GM19463 (cell line): Measurements from ENCODE around the gene EIF4E1B.

Experiments
- ATAC-seq: cut with Tn5 transposase; IDR thresholded peaks from one replicate; pipeline ENCODE4 v1.9.1; 2021; ENCODE audit warnings: mild to moderate bottlenecking, moderate library complexity; ENCODE audit not compliant: unreplicated experiment

EIF4E1B gene

DNA sequence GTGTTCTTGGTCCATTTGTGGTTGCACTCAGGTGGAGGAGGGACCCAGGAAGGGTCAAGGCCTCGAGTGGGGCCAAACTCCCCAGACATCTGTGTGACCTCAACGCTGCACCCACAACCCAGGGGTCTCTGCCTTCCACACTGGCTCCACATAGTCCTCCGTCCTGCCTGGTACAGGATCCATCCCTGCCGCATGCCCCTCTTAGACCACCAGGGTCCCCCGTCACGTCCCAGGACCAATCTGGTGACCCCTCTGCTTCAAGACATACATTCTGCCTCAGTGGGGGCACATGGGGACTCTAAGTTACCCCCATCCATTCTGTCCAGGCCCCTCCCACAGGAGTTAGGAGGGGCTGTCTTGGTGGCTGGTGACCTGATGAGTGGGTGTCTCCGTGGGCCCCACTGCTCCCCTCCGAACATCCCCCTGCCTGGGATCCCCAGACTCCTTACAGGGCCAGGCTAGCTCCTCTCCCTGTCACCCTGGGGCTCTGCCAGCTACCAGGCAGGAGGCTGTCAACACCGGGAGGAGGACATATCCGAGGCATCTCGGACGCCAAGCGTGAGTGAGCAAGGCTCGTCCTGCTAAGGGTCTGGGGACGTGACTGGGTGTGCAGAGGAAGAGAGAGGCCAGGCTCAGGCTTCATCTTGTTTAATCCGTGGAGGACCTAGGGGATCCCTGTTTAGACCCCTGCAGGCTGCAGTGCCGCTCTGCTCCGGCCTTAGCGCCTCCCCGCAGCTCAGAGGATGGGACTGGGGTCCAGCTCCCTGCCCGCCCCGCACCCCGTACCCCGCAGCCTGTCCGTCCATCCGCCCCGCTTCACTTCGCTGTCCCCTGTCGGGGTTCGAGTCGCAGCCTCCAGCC lies 49.1 kb downstream of the EIF4E1B start:
- ATAC-seq, result no peak

DNA sequence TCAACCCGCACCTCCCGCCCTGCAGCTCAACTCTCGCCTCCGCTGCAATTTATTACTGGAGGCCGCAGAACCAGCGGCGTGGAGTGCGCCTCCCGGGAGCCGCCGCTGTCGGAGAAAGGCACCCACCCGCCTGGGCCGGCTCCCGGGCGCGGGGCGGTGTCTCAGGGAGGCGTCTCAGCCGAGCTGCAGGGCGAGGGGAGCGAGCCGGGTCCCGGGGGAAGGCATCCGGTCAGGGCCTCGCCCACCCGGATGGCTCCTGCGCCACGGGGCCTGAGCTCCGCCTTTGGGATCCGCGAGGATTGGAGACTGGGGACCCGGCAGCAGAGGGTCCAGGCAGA lies 49.7 kb downstream of the EIF4E1B start:
- ATAC-seq, result no peak

DNA sequence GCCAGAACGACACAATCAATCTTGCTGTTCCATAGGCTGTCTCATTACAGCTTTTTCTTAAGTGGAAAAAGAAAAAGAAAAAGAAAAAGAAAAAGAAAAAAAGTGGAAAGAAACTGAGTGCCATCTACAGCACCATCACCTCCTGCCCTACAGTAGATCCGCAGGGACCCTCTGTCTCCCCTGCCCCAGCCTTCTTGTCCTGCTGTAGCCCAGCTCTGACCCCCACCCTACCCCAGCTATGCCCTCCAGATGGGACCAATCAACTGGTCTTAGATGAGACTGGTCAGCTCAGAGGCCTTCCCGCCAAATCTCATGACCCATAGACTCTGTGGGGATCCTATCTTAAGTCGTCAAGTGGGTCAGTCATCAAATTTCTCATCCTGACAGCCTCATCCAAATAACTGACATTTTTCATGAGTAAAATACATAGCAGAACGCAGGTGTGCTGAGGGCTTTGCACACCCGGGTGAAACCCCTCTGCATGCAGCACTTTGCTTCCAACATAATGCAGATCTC lies 51.6 kb downstream of the EIF4E1B start:
- no peak for ATAC-seq

DNA sequence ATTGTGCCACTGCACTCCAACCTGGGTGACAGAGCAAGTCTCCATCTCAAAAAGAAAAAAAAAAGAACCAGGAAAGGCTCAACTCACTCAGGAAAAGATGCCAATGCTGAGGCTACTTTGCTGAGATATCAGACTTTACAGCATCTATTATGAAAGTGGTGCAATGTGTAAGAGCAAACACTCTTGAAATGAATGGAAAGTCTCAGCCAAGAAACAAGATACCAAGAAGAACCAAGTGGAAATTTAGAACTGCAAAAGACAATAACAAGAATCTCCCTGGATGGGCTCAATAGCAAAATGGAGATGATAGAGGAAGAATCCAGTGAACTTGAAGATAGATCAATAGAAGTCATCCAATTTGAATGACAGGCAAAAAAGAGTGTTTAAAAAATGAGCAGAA lies 54.5 kb downstream of the EIF4E1B start:
- no peak for ATAC-seq

DNA sequence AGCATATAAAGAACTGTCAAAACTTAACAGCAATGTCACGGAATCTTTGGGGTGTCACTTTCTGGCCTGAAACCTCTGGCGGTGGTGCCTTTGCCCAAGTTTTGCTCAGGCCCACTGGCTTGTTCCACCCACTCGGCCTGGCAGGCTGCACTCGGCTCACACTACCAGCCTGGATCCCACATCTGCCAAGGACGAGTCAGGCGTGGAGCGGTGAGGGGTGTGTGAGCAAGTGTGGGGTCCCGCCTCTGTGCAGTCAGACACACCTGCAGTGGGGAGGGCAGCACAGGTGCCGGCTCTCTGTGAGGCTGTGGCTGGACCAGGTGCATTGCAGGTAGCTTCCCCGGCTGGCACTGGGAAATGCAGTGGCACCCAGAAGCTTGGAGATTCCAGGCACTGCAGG lies 56.8 kb downstream of the EIF4E1B start:
- no peak for ATAC-seq

DNA sequence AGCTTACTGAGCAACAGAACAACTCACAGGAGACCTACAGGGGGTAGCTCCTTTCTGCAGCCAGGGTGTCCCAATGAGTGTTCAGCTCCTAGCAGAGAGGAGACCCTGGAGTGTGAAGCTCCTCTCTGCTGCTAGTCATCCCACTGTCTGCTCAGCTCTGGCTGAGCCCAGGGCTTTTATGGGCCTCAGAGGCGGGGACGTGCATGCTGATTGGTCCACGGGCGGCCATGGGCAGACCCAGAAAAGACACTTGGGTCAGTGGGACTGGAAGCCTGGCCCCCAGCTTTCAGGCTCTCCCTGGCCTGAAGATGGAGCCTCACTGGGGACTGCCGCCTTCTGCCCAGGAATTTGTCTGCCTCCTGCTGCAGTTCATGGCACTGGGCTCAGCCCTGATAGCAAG lies 57.4 kb downstream of the EIF4E1B start:
- no peak for ATAC-seq

DNA sequence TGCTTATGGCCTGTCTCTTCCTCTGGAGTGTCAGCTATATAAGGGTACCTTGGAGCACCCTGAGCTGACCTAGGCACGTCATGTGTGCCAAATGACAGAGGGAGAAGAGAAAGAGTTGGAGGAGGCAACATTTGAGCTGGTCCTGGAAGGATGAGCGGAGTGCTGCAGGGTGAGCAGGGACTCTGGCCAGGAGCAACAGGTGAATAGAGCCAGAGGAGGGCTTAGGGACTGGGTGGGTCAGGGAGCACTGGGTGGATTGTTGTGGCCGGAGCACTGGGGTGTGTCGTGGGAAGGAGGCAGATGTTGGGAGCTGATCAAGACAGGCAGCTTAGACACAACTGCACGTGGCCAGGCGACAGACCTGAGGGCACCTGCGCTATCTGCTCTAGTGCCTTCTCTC lies 60.4 kb downstream of the EIF4E1B start:
- ATAC-seq, result no peak

DNA sequence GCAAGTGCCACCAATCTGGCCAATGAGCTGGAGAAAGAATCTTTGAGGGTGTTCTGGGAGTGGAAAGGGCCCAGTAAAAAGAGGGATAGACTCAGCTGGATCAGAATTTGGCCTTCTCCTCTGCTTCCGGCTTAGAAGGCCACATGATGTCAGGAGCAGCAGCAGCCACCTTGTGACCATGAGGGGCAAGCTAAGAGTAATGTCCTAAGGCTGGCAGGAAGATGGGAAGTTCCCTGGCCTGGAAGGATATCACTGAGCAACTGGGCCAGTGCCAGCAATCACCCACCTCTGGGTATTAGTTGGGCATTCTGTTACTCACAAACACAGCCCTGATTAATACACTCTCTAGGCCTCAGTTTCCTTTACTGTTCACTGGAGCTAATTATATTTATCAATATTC lies 61.0 kb downstream of the EIF4E1B start:
- ATAC-seq, result no peak

DNA sequence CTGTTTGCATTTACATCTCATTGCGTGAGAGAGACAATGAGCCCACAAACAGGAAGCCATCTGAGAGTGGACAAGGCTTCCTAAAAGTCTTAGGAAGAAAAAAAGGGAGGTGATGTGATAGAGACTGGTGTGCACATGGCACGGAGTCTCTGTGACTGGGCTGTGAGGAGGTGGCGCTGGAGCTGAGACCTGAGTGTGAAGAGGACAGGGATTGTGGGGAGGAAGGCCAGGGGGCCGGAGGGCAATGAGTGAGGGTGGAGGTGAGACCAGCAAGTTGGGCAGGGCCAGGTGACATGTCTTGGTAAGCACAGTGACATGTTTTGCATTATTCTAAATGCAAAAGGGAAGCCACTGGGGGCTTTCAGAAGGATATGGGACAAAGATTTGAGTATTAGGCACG lies 61.9 kb downstream of the EIF4E1B start:
- no peak for ATAC-seq

DNA sequence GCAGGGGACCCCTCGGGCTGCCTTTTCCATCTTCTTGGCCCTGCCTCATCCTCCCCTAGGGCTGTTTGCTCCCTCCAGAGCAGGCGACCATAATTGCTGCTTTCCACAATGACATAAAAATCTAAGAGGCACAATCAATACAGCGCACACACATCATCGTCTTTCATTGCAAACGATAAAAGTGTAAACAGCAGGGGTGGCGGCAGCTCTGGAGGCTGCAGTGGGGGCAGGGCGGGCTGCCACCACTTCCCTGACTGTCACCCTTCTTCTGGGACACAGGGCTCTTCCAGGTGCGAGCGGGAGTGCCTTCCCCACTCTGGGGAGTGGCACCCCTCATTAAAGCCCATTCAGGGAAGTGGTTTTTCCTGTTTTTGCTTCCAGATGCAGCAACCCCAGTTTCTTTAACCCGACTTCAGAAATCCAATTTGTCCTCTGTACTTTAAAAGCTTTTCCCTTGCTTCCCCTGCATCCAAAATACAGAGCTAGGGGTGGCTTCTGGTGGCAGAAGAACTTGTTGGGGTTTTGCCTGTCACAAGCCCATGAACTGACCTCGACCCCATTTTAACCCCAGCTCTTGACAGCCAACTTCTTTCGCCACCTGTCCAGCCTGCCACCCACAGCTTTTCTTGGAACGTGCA lies 62.5 kb downstream of the EIF4E1B start:
- no peak for ATAC-seq

DNA sequence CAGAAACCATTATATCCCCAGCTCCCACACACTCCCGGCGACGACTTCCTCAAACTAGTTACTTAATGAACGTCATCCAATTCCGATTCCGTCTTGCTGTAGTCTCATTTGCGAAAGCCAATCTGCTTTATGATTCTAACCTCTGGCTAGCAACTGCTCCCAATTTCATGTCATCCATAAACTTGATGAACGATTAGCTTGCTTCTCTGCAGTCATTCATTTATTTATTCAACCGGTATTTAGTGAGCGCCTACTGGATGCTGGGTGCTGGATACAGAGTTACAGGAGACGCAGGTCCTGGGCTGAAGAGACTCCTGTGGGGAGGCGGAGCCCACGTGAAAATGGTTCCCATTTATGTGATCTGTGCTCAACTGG lies 63.0 kb downstream of the EIF4E1B start:
- ATAC-seq, result no peak

DNA sequence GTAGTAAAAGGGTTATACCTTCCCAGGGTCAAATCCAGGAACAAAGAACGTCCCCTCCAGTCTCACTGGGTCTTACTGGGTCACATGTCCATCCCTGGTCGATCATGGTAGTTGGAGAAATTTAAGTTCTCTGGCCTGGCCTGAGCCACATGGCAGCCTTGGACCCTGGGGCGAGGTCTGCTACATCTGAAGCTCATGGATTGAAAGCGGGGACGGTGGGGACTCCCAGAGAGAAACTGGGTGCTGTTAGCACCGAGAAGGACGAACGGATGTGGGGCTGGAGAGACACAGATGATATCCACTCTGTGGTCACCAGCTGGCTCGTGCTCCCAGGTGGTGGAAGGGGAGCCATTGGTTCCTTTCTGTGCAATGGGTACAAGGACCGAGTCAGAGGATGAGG lies 63.7 kb downstream of the EIF4E1B start:
- no peak for ATAC-seq

DNA sequence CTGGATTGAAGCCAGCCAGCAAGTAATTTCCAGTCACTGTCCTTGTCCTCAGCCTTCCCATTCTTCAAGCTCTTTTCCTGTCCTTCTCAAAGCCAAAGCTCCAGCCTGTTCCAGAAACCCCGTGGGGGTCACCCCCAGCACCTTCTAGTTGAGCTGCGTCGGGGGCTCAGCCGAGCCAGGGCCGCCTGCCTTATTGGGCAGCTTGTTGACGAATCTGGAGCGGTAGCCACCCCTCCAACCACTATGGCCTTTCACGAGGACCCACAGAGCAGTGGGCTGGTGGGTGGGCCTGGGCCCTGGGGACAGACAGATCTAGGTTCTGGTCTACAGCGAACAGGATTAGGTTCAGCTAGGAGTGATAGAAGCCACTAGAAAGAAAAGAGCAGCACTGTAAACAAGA lies 64.2 kb downstream of the EIF4E1B start:
- no peak for ATAC-seq

DNA sequence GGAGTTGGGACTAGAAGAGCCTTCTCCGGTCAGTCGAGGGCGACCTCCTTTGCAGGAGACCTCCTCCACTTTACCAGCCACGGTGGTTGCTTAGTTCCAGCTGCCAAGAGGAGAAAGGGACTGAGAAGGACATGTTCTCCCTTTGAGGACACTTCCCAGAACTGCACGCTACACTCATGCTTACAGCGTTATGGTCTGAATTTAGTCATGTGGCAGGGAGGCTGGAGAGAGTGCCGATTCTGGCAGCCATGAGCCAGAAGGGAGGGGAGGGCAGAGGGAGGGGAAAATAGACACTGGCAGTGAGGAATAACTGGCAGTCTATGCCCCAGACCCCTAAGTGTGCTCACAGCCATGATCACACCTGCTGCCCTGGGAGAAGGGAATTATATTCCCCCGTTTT lies 64.6 kb downstream of the EIF4E1B start:
- no peak for ATAC-seq
